HG02970 (cell line): Measurements from ENCODE around the gene AFF3.

Experiments used
- ATAC-seq: cut with Tn5 transposase; IDR thresholded peaks from one replicate; pipeline ENCODE4 v1.9.1; 2021; ENCODE audit warnings: mild to moderate bottlenecking, moderate library complexity, moderate number of reproducible peaks; ENCODE audit not compliant: unreplicated experiment, low FRiP score

The AFF3 gene

GRCh38 chr2:100050685-100051084, 91.7 kb downstream of the AFF3 start:
- ATAC-seq, result no peak

- no peak for ATAC-seq
These were observed 95.1 kb downstream of the AFF3 start for GRCh38 chr2:100046961-100047947.

- no peak for ATAC-seq
These were observed 97.4 kb downstream of the AFF3 start for GRCh38 chr2:100045000-100045399.

- ATAC-seq, result no peak
These were observed 98.5 kb downstream of the AFF3 start for GRCh38 chr2:100043891-100044255.

- no peak for ATAC-seq
These were observed 99.1 kb downstream of the AFF3 start for GRCh38 chr2:100043081-100043890.

- no peak for ATAC-seq
These were observed 99.8 kb downstream of the AFF3 start for GRCh38 chr2:100042562-100042961.

GRCh38 chr2:100041946-100042345, 100.4 kb downstream of the AFF3 start:
- ATAC-seq, result no peak

GRCh38 chr2:100041385-100041784, 101.0 kb downstream of the AFF3 start:
- ATAC-seq, result no peak

- no peak for ATAC-seq
These were observed 101.5 kb downstream of the AFF3 start for GRCh38 chr2:100040906-100041305.

- no peak for ATAC-seq
These were observed 103.0 kb downstream of the AFF3 start for GRCh38 chr2:100039291-100039980.

- ATAC-seq, result no peak
These were observed 104.4 kb downstream of the AFF3 start for GRCh38 chr2:100038011-100038410.

- no peak for ATAC-seq
These were observed 105.6 kb downstream of the AFF3 start for GRCh38 chr2:100036793-100037192.

- no peak for ATAC-seq
These were observed 106.4 kb downstream of the AFF3 start for GRCh38 chr2:100036026-100036425.

GRCh38 chr2:100034431-100034830, 108.0 kb downstream of the AFF3 start:
- ATAC-seq, result no peak

- ATAC-seq, result no peak
These were observed 108.4 kb downstream of the AFF3 start for GRCh38 chr2:100033976-100034375.

- ATAC-seq, result no peak
These were observed 110.8 kb downstream of the AFF3 start for GRCh38 chr2:100031604-100032003.

GRCh38 chr2:100029460-100029859, 112.9 kb downstream of the AFF3 start:
- no peak for ATAC-seq

- ATAC-seq, result no peak
These were observed 120.5 kb downstream of the AFF3 start for GRCh38 chr2:100021791-100022340.

GRCh38 chr2:100019499-100019898, 122.9 kb downstream of the AFF3 start:
- ATAC-seq, result no peak

GRCh38 chr2:100018341-100019193, 123.8 kb downstream of the AFF3 start:
- no peak for ATAC-seq
